Measurements from ENCODE around the gene TOX2. TPM values are rescaled to one million over a fixed set of nuclear protein-coding genes. Genes with fewer than 3 reads are reported as not detected.

TOX2 gene
- total RNA-seq, 1 experiment from 2014 or later = 1.7 TPM

- no peak for TF ChIP-seq CTCF (conservative IDR thresholded peaks at IDR 0.05)
- Histone ChIP-seq H2AFZ (ENCODE audit: low read length) (no peak overlapping the region), H2BK12ac (ENCODE audit: insufficient read length, low read depth, low read length) (no peak overlapping the region), H3K4me1 (ENCODE audit: insufficient read depth, low read length) (peaks cover 14% of the 10 kb centered on the region; the same call in 1 of the 2 replicates), H3K14ac (ENCODE audit: insufficient read depth, low read length) (no peak overlapping the region), H3K9me3 (ENCODE audit: control insufficient read depth, low read depth, low read length) (no peaks in the 10 kb centered on the region), H3K23ac (ENCODE audit: insufficient read length, low read depth, low read length) (no peak overlapping the region), H3K4me2 (ENCODE audit: insufficient read depth, insufficient read length, low read length) (no peak overlapping the region), H3K9ac (ENCODE audit: extremely low read depth, insufficient read length, low read length) (no peak overlapping the region), H3K27ac (ENCODE audit: insufficient read length, low read depth, low read length) (no peak overlapping the region), H3K18ac (ENCODE audit: insufficient read length, low read depth, low read length) (no peak overlapping the region), H3K27me3 (ENCODE audit: insufficient read depth, low read length) (no peaks in the 10 kb centered on the region; the same call in 1 of the 2 replicates), H4K20me1 (ENCODE audit: control insufficient read depth, insufficient read depth, insufficient read length) (no peaks in the 10 kb centered on the region), H2BK120ac (ENCODE audit: low read depth, low read length, poor library complexity, severe bottlenecking) (no peak overlapping the region), H4K8ac (replicated peaks; ENCODE audit: insufficient read length, low read depth, low read length) (no peak overlapping the region), H3K79me1 (ENCODE audit: insufficient read depth, low read depth, low read length, poor library complexity, severe bottlenecking) (no peaks in the 10 kb centered on the region), H4K5ac (ENCODE audit: insufficient read length, low read depth, low read length) (no peak overlapping the region), H2BK15ac (ENCODE audit: low read depth, low read length) (no peak overlapping the region), H3K79me2 (ENCODE audit: insufficient read depth, low read length) (no peaks in the 10 kb centered on the region), H3K23me2 (ENCODE audit: insufficient read length, low read depth, low read length, poor library complexity, severe bottlenecking) (no peaks in the 10 kb centered on the region), H3K56ac (ENCODE audit: insufficient read length, low read depth, low read length) (no peak overlapping the region), H3T11ph (ENCODE audit: low read length) (no peak overlapping the region), H2BK20ac (ENCODE audit: low read depth, low read length, poor library complexity, severe bottlenecking) (no peak overlapping the region), H4K91ac (ENCODE audit: insufficient read length, low read depth, low read length) (no peak overlapping the region), H2AK5ac (ENCODE audit: insufficient read length, low read length) (no peak overlapping the region), H2BK5ac (ENCODE audit: insufficient read length, low read length) (no peak overlapping the region), H3K4ac (ENCODE audit: low read depth, low read length) (no peak overlapping the region)
- Mint-ChIP-seq H3K36me3 (ENCODE audit: insufficient read depth in 1 of 3, low read depth in 3 of 3) (peaks cover 0 to 5% (median 0%) of the 10 kb centered on the region in 3 experiments; a peak in 2 of 7 replicates), H3K9me3 (peaks cover 2 to 6% of the 10 kb centered on the region in 2 experiments; a peak in 1 of 5 replicates), H3K4me1 (peaks cover 26 to 27% of the 10 kb centered on the region in 2 experiments), H3K27ac (no peak overlapping the region; a peak in 1 of 7 replicates), H3K27me3 (ENCODE audit: low read depth) (no peaks in the 10 kb centered on the region; the same call in 1 of the 2 replicates), H3K4me3 (no peak overlapping the region)
- no CpG with 5 or more reads among the region's 4 CpGs for WGBS (ENCODE audit: extremely low coverage, insufficient read length, low lambda C conversion rate)
- no peak for DNase-seq
Observed at GRCh38 chr20:43959920-43960227, 45.2 kb downstream of the TOX2 start.
